Tibial nerve (tissue), 3 donors: ENCODE measurements around the gene SCN7A.

Experiments used
- POLR2A ChIP-seq, 2 donors: fragments of 450-650 bp; IDR thresholded peaks; one replicate each; pipeline ENCODE4 v1.6.1; 2017; ENCODE audit warnings: antibody characterized with exemption in 2 of 2, mild to moderate bottlenecking in 2 of 2, moderate library complexity in 2 of 2
- TF ChIP-seq, protein P1 (sequence below), 5 experiments: fragments of 200-600 bp in 3 of 5; fragments of 450-650 bp in 2 of 5; sonication (generic) in 3 of 5; IDR thresholded peaks; one replicate each; pipeline ENCODE4 v1.5.1; 2016 to 2019; ENCODE audit warnings: antibody characterized with exemption in 5 of 5, mild to moderate bottlenecking in 3 of 5, moderate library complexity in 2 of 5

DNA sequence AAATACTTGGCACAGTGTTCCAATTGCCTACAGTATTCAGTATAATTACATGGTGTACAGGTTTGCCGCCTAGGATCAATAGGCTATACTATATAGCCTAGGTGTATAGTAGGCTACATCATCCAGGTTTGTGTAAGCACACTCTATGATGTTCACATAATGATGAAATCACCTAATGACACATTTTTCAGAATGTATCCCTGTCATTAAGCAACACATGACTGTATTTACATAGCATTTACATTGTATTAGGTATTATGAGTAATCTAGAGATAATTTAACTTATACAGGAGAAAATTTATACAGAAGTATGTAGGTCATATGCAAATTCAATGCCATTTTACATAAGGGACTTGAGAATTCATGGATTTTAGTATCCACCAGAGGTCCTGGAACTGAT, 35.4 kb downstream of the SCN7A start:
- TF ChIP-seq, protein P1, sequence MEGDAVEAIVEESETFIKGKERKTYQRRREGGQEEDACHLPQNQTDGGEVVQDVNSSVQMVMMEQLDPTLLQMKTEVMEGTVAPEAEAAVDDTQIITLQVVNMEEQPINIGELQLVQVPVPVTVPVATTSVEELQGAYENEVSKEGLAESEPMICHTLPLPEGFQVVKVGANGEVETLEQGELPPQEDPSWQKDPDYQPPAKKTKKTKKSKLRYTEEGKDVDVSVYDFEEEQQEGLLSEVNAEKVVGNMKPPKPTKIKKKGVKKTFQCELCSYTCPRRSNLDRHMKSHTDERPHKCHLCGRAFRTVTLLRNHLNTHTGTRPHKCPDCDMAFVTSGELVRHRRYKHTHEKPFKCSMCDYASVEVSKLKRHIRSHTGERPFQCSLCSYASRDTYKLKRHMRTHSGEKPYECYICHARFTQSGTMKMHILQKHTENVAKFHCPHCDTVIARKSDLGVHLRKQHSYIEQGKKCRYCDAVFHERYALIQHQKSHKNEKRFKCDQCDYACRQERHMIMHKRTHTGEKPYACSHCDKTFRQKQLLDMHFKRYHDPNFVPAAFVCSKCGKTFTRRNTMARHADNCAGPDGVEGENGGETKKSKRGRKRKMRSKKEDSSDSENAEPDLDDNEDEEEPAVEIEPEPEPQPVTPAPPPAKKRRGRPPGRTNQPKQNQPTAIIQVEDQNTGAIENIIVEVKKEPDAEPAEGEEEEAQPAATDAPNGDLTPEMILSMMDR (IDR thresholded peaks at IDR 0.05) = no peak
- TF ChIP-seq POLR2A (IDR thresholded peaks at IDR 0.05) = no peak
